Activated CD4-positive, alpha-beta T cell treated with anti-CD3 and anti-CD28 coated beads for 24 hours (primary cell): ENCODE data around the gene PTX3.

Experiments
- DNase-seq, 2 donors: peaks; one replicate each; pipeline ENCODE4 v3.0.0-alpha.2; 2020; ENCODE audit warnings: low read depth in 2 of 2

Gene PTX3

DNA sequence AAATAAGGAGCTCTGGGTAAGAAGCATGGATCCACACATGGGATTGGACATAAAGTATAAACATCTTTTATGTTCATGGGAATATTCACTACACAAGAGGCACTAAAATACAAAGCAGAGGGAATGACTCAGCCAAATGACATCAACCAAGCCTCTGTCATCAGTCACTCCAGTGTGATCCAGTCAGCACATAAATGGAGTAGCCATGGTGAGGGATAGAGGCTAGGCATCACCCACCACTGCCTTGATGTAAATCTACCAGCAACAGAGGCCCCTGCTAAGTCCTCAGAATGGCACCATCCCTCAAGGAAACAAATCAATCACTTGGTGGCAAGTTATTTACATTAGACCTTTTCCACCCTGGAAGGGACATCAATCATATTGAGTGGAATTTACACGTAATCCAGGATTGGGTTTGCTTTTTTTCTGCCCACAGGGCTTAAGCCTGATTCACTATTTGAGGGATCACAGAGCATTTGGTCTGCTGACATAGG, 39.3 kb downstream of the PTX3 start:
- no peak for DNase-seq

DNA sequence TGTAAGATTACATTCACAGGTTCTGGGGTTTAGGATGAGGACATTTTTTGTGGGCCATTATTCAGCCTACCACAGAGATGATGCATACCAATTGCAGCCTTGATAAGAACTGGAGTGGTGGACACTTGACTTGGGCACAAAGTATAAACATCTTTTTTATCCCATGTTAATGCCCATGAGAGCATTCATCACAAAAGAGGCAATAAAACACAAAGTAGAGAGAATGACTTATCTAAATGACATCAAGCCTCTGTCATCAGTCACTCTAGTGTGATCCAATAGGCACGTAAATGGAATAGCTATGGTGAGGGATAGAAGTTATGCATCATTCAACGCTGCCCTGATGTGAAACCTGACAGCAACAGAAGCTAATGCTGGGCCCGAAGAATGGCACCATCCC, 40.8 kb downstream of the PTX3 start:
- no peak for DNase-seq

DNA sequence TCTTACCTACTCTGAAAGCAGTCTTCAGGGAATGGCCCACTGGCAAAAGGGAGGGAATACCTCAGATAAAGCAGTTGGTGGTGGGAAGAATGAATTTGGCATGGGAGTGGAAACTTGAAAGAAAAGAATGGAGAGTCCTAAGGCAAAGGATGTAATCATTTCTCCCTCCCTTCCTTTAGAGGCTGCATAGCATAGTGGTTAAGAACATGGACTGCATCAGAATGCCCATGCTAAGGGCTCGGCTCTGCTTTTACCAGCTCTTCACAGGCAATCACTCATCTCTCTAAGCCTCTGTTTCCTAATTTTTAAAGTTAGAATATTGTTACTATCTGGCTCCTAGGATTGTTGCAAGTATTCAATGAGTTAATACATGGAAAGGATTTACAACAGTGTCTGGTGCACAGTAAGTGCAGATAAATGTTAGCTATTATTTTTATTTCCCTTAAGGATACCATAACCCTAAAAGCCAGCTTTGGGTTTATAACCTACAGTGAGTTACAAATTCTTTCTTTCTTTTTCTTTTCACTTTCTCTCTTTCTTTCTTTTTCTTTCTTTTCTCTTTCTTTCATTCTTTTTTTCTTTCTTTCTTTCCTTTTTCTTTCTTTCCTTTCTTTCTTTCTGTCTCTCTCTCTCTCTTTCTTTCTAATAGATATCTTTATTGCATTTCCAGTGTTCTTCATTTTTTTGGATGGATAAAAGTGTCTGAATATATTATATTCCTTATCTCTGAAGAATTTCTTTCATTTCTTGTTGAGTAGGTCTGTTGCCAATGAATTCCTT, 43.0 kb downstream of the PTX3 start:
- DNase-seq = no peak

- DNase-seq = no peak
These were observed 50.7 kb downstream of the PTX3 start for GRCh38 chr3:157487339-157487738.

- no peak for DNase-seq
These were observed 51.5 kb downstream of the PTX3 start for GRCh38 chr3:157488144-157488543.

GRCh38 chr3:157491136-157491535, 54.5 kb downstream of the PTX3 start:
- DNase-seq = no peak
